H1 (cell line): ENCODE data around the gene RERE. TPM values are rescaled to one million over a fixed set of nuclear protein-coding genes. Genes with fewer than 3 reads are reported as not detected.

ENCODE experiments used
- CTCF ChIA-PET: fragments of 300-600 bp; sonication (Branson Sonifier 250); formaldehyde crosslinking; loops from one replicate; lab custom pipeline; 2021; ENCODE audit not compliant: partially characterized antibody; lab: Charles Lee
- POLR2A ChIA-PET: fragments of 300-600 bp; sonication (Branson Sonifier 250); formaldehyde crosslinking; loops from one replicate; lab custom pipeline; 2021; ENCODE audit warnings: inconsistent platforms; ENCODE audit not compliant: partially characterized antibody; lab: Charles Lee
- DNase-seq, 2 experiments: peaks; one replicate each; pipeline versions ENCODE4 v3.0.0 to v3.0.0-alpha.2; 2010 to 2022; ENCODE audit warnings: low spot score in 2 of 2, low read depth in 1 of 2, mixed read lengths in 1 of 2
- FAIRE-seq: peaks from 2 replicates; lab custom pipeline; 2011; peaks lifted over from hg19 to GRCh38; lab: Jason Lieb, UNC
- H2AFZ ChIP-seq: 2 replicates; pipeline ENCODE4 v1.8.1; 2012; ENCODE audit warnings: low read length, inconsistent platforms
- H2AK5ac ChIP-seq: 2 replicates; pipeline ENCODE4 v1.6.1; 2013; ENCODE audit warnings: low read depth, low read length
- H2BK120ac ChIP-seq: replicated peaks from 2 replicates; pipeline ENCODE3; 2013; ENCODE audit warnings: low read depth, low read length, inconsistent platforms
- H2BK12ac ChIP-seq: 2 replicates; pipeline ENCODE4 v1.6.1; 2013; ENCODE audit warnings: low read depth, low read length
- H2BK15ac ChIP-seq: 2 replicates; pipeline ENCODE4 v1.6.1; 2013; ENCODE audit warnings: low read length
- H2BK20ac ChIP-seq: 2 replicates; pipeline ENCODE4 v1.6.1; 2013; ENCODE audit warnings: low read length
- H2BK5ac ChIP-seq: 2 replicates; pipeline ENCODE4 v1.6.1; 2013; ENCODE audit warnings: low read depth, low read length
- H3K14ac ChIP-seq: 2 replicates; pipeline ENCODE4 v1.6.1; 2013; ENCODE audit warnings: inconsistent platforms; ENCODE audit not compliant: insufficient read length
- H3K18ac ChIP-seq: 2 replicates; pipeline ENCODE4 v1.6.1; 2013; ENCODE audit warnings: low read length; ENCODE audit errors: extremely low read depth
- H3K23ac ChIP-seq: 2 replicates; pipeline ENCODE4 v1.6.1; 2013; ENCODE audit warnings: inconsistent platforms; ENCODE audit not compliant: insufficient read length
- H3K23me2 ChIP-seq: 2 replicates; pipeline ENCODE4 v1.6.1; 2013; ENCODE audit warnings: low read depth, low read length
- H3K27ac ChIP-seq: 2 replicates; pipeline ENCODE4 v1.6.1; 2011; ENCODE audit warnings: low read depth, low read length, inconsistent platforms
- H3K27me3 ChIP-seq, 4 experiments: replicated peaks in 1 of 4; 1 replicate in 1 of 4; 2 replicates in 3 of 4; pipeline versions ENCODE4 v1.6.1 to v1.8.1; 2011 to 2013; ENCODE audit warnings: low read length in 3 of 4, mild to moderate bottlenecking in 3 of 4, inconsistent platforms in 2 of 4, mixed read lengths in 2 of 4, moderate library complexity in 1 of 4; ENCODE audit not compliant: control insufficient read depth in 3 of 4, insufficient read depth in 3 of 4; ENCODE audit errors: extremely low read depth in 1 of 4
- H3K36me3 ChIP-seq, 4 experiments: 2 replicates each; pipeline versions ENCODE4 v1.6.1 to v1.8.1; 2011 to 2013; ENCODE audit warnings: mild to moderate bottlenecking in 4 of 4, low read length in 3 of 4, moderate library complexity in 2 of 4, control low read depth in 1 of 4, inconsistent platforms in 1 of 4; ENCODE audit not compliant: insufficient read depth in 4 of 4, control insufficient read depth in 2 of 4
- H3K4ac ChIP-seq: replicated peaks from 2 replicates; pipeline ENCODE3; 2013; ENCODE audit warnings: low read length, low read depth, mixed read lengths, inconsistent platforms; ENCODE audit not compliant: insufficient read length
- H3K4me1 ChIP-seq, 4 experiments: replicated peaks in 1 of 4; 1 replicate in 1 of 4; 2 replicates in 3 of 4; pipeline versions ENCODE4 v1.6.1 to v1.8.1; 2011 to 2013; ENCODE audit warnings: low read length in 3 of 4, inconsistent platforms in 2 of 4, mixed read lengths in 1 of 4; ENCODE audit not compliant: insufficient read depth in 4 of 4, control insufficient read depth in 3 of 4
- H3K4me2 ChIP-seq, 2 experiments: 2 replicates each; pipeline versions ENCODE4 v1.6.1 to v1.8.1; 2011 to 2013; ENCODE audit warnings: low read depth in 2 of 2, low read length in 2 of 2, control low read depth in 1 of 2, inconsistent platforms in 1 of 2, mild to moderate bottlenecking in 1 of 2; ENCODE audit not compliant: insufficient read depth in 1 of 2
- H3K4me3 ChIP-seq, 4 experiments: fragments of 200-600, 300-600 bp in 1 of 4; sonication (generic), shearing (Covaris generic), sonication (Bioruptor Twin) in 1 of 4; 2 replicates each; pipeline versions ENCODE4 v1.5.1 to v1.8.1; 2011 to 2016; ENCODE audit warnings: low read length in 4 of 4, low read depth in 3 of 4, control low read depth in 2 of 4, inconsistent platforms in 2 of 4, mild to moderate bottlenecking in 2 of 4, mixed read lengths in 1 of 4, moderate library complexity in 1 of 4; ENCODE audit not compliant: insufficient read depth in 2 of 4; ENCODE audit errors: extremely low read depth in 1 of 4
- H3K56ac ChIP-seq: replicated peaks from 2 replicates; pipeline ENCODE3; 2013; ENCODE audit warnings: low read depth, mild to moderate bottlenecking, mixed read lengths, low read length, inconsistent platforms; ENCODE audit not compliant: insufficient read length
- H3K79me1 ChIP-seq: 2 replicates; pipeline ENCODE4 v1.6.1; 2013; ENCODE audit warnings: low read depth, low read length, control low read depth
- H3K79me2 ChIP-seq, 2 experiments: 2 replicates each; pipeline versions ENCODE4 v1.6.1 to v1.8.1; 2012 to 2013; ENCODE audit warnings: low read length in 2 of 2, mild to moderate bottlenecking in 2 of 2, inconsistent platforms in 1 of 2; ENCODE audit not compliant: insufficient read depth in 2 of 2, control insufficient read depth in 1 of 2
- H3K9ac ChIP-seq, 4 experiments: replicated peaks in 1 of 4; 1 replicate in 1 of 4; 2 replicates in 3 of 4; pipeline versions ENCODE4 v1.6.1 to v1.8.1; 2011 to 2013; ENCODE audit warnings: low read depth in 3 of 4, low read length in 3 of 4, control low read depth in 2 of 4, mild to moderate bottlenecking in 2 of 4, moderate library complexity in 2 of 4, inconsistent platforms in 1 of 4; ENCODE audit errors: extremely low read depth in 1 of 4
- H3K9me3 ChIP-seq, 2 experiments: 2 replicates each; pipeline versions ENCODE4 v1.6.1 to v1.8.1; 2012 to 2013; ENCODE audit warnings: mild to moderate bottlenecking in 2 of 2, moderate library complexity in 2 of 2, control low read depth in 1 of 2, inconsistent platforms in 1 of 2, low read depth in 1 of 2, low read length in 1 of 2, mixed read lengths in 1 of 2; ENCODE audit not compliant: insufficient read depth in 2 of 2
- H4K20me1 ChIP-seq, 2 experiments: replicated peaks in 1 of 2; 2 replicates each; pipeline versions ENCODE3 to v1.8.1; 2011 to 2013; ENCODE audit warnings: inconsistent platforms in 2 of 2, low read length in 2 of 2, mild to moderate bottlenecking in 1 of 2; ENCODE audit not compliant: insufficient read depth in 2 of 2, control insufficient read depth in 1 of 2
- H4K5ac ChIP-seq: 2 replicates; pipeline ENCODE4 v1.6.1; 2013; ENCODE audit warnings: low read length, low read depth, mixed read lengths, inconsistent platforms; ENCODE audit not compliant: insufficient read length
- H4K8ac ChIP-seq: 2 replicates; pipeline ENCODE4 v1.8.0; 2013; ENCODE audit warnings: mild to moderate bottlenecking, moderate library complexity, low read length, inconsistent platforms; ENCODE audit not compliant: insufficient read depth; ENCODE audit errors: extremely low read depth
- H4K91ac ChIP-seq: replicated peaks from 2 replicates; pipeline ENCODE3; 2013; ENCODE audit warnings: low read length, mixed read lengths, inconsistent platforms; ENCODE audit not compliant: insufficient read length
- E2F6 ChIP-seq: IDR thresholded peaks from 2 replicates; pipeline ENCODE4 v1.6.1; 2012; ENCODE audit warnings: inconsistent platforms
- WGBS, 2 experiments: shearing (Covaris generic) in 1 of 2; methylation state at CpG; one replicate each; pipeline versions ENCODE4 v1.1.6 to v1.1.7; 2013 to 2015; ENCODE audit warnings: low lambda C conversion rate in 2 of 2, mixed read lengths in 2 of 2, inconsistent platforms in 1 of 2, low coverage in 1 of 2, missing lambda C conversion rate in 1 of 2; ENCODE audit not compliant: insufficient replicate concordance in 2 of 2, insufficient coverage in 1 of 2, insufficient read length in 1 of 2; ENCODE audit errors: extremely low coverage in 1 of 2, missing lambda C conversion rate in 1 of 2; 5-methylcytosine and 5-hydroxymethylcytosine counted together
- polyA plus RNA-seq, 7 experiments: library from polyadenylated mRNA; depleted of rRNA in 3 of 7; stranded (reverse) in 5 of 7; unstranded in 2 of 7; fragments of >200 nt in 5 of 7; fragments of 200-250 nt in 2 of 7; gene quantifications; 1 replicate in 5 of 7; 2 replicates in 1 of 7; 4 replicates in 1 of 7; pipeline versions ENCODE4 v1.2.1 to v1.2.3, GENCODE V29; 2011 to 2013; ENCODE audit warnings: missing spikeins in 2 of 7, mixed read lengths in 2 of 7
- total RNA-seq: library from RNA; stranded (reverse); fragmentation: NEBNext Ultra II Directional; extraction: Animal tissue kit (Norgen Biotek cat#: 25700); gene quantifications from 2 replicates; pipeline ENCODE4 v1.2.1, GENCODE V29; 2021

Gene RERE
- total and polyA plus RNA-seq, 2 of the 8 experiments (the other 6 are each of a cell fraction or from before 2014, with no cell fraction given), result 15.3 to 142 TPM

GRCh38 chr1:8384577-8384976 is 432.9 kb downstream of the RERE start:
- Histone ChIP-seq H3K79me1 (peaks cover 17% of the 10 kb centered on the region), H3K4me3 (no peak overlapping the region), H3K18ac (no peak overlapping the region), H3K23me2 (no peaks in the 10 kb centered on the region), H2AK5ac (no peak overlapping the region), H4K91ac (no peak overlapping the region), H3K27ac (0 out of 2 replicates have a peak overlapping the region, but pooled peaks have one; percentile 0), H3K4me2 (no peak overlapping the region), H4K8ac (no peak overlapping the region), H2BK120ac (no peak overlapping the region), H2AFZ (no peak overlapping the region), H2BK20ac (no peak overlapping the region), H3K23ac (no peak overlapping the region), H3K79me2 (peaks cover 0 to 76% of the 10 kb centered on the region in 2 experiments; a peak in 2 of 4 replicates), H3K36me3 (peaks cover 0 to 3% (median under 1%) of the 10 kb centered on the region in 4 experiments; a peak in 3 of 8 replicates), H3K9ac (no peak overlapping the region), H3K56ac (no peak overlapping the region), H4K20me1 (peaks cover 18 to 26% of the 10 kb centered on the region in 2 experiments), H3K9me3 (no peaks in the 10 kb centered on the region), H2BK5ac (no peak overlapping the region), H3K27me3 (no peaks in the 10 kb centered on the region), H3K4ac (no peak overlapping the region), H2BK12ac (no peak overlapping the region), H3K4me1 (peaks cover 0 to 18% (median 12%) of the 10 kb centered on the region in 4 experiments; a peak in 5 of 7 replicates), H3K14ac (no peak overlapping the region), H4K5ac (no peak overlapping the region), H2BK15ac (no peak overlapping the region)
- FAIRE-seq (no peak), DNase-seq (no peak)
- WGBS, 2 experiments, result 78% methylated on average over 2 of the region's 2 CpGs; no CpG with 5 or more reads in 1 of the 2 experiments
- ChIA-PET POLR2A (interaction anchor here (1.5 kb wide), 1 partner anchor 34 kb away, joined by 3 read pairs; no protein-coding TSS in a partner anchor), CTCF (interaction anchor here (0.6 to 2.3 kb wide), 5 partner anchors 11 to 436 kb away, joined by 3 to 5 read pairs (median 3); no protein-coding TSS in a partner anchor)
- no peak for TF ChIP-seq E2F6
